UCSD-AML1 (cell line): ENCODE data around the gene DONSON.

Experiments
- DNase-seq: peaks from one replicate; lab custom pipeline; 2025; ENCODE audit not compliant: unreplicated experiment; lab: John Stamatoyannopoulos, UW

Gene DONSON

GRCh38 chr21:33541756-33542639 is 46.5 kb downstream of the DONSON start, which contains the start of gene GART:
GART (minus strand) TSS chr21:33542117; CDS start chr21:33539315, 2,802 bp downstream.
- peak; percentile 85 for DNase-seq

- peak; percentile 46 for DNase-seq
Measured at GRCh38 chr21:33541105-33541711, 47.3 kb downstream of the DONSON start.

GRCh38 chr21:33540711-33541104 is 47.8 kb downstream of the DONSON start:
- no peak for DNase-seq

- DNase-seq, result no peak
Measured at GRCh38 chr21:33539616-33540015, 48.9 kb downstream of the DONSON start.

GRCh38 chr21:33537212-33537611 is 51.3 kb downstream of the DONSON start:
- no peak for DNase-seq

- DNase-seq, result no peak
Measured at GRCh38 chr21:33531007-33531406, 57.5 kb downstream of the DONSON start.
